Measurements from ENCODE around the gene UBE2J2. TPM values are rescaled to one million over a fixed set of nuclear protein-coding genes. Genes with fewer than 3 reads are reported as not detected.

The UBE2J2 gene
- total and polyA plus RNA-seq, 2 of the 8 experiments (the other 6 are each of a cell fraction or from before 2014, with no cell fraction given), result 33.6 to 67.9 TPM

GRCh38 chr1:1223321-1223720 is 50.3 kb downstream of the UBE2J2 start:
- peaks cover 2 to 34% (median 17%) of the 10 kb centered on the region in 4 experiments; a peak in 7 of 8 replicates for H3K36me3 ChIP-seq (ENCODE audit: control insufficient read depth in 2 of 4, insufficient read depth in 4 of 4, low read length in 3 of 4)

More at GRCh38 chr1:1223321-1223720, 50.3 kb downstream of the UBE2J2 start:
- Histone ChIP-seq H3K23me2 (ENCODE audit: low read depth, low read length) (no peaks in the 10 kb centered on the region; the same call in 1 of the 2 replicates), H3K27ac (ENCODE audit: low read depth, low read length) (no peak overlapping the region), H4K5ac (ENCODE audit: insufficient read length, low read depth, low read length) (no peak overlapping the region), H2BK15ac (ENCODE audit: low read length) (no peak overlapping the region), H3K4me3 (ENCODE audit: extremely low read depth in 1 of 4, insufficient read depth in 2 of 4, low read depth in 3 of 4, low read length in 4 of 4) (no peak overlapping the region), H4K20me1 (replicated peaks in 1 of 2; ENCODE audit: control insufficient read depth in 1 of 2, insufficient read depth in 2 of 2, low read length in 2 of 2) (peaks cover 5 to 26% of the 10 kb centered on the region in 2 experiments), H3K9ac (replicated peaks in 1 of 4; ENCODE audit: extremely low read depth in 1 of 4, low read depth in 3 of 4, low read length in 3 of 4) (no peak overlapping the region), H2BK20ac (ENCODE audit: low read length) (no peak overlapping the region), H3K14ac (ENCODE audit: insufficient read length) (no peak overlapping the region), H3K9me3 (ENCODE audit: insufficient read depth in 2 of 2, low read depth in 1 of 2, low read length in 1 of 2) (no peaks in the 10 kb centered on the region), H3K18ac (ENCODE audit: extremely low read depth, low read length) (no peak overlapping the region), H3K4me1 (replicated peaks in 1 of 4; ENCODE audit: control insufficient read depth in 3 of 4, insufficient read depth in 4 of 4, low read length in 3 of 4) (no peaks in the 10 kb centered on the region), H2AFZ (ENCODE audit: low read length) (no peak overlapping the region), H4K8ac (ENCODE audit: extremely low read depth, insufficient read depth, low read length) (no peak overlapping the region), H3K4me2 (ENCODE audit: insufficient read depth in 1 of 2, low read depth in 2 of 2, low read length in 2 of 2) (no peak overlapping the region), H4K91ac (replicated peaks; ENCODE audit: insufficient read length, low read length) (no peak overlapping the region), H3K56ac (replicated peaks; ENCODE audit: insufficient read length, low read depth, low read length) (no peak overlapping the region), H3K4ac (replicated peaks; ENCODE audit: insufficient read length, low read depth, low read length) (no peak overlapping the region), H3K27me3 (replicated peaks in 1 of 4; ENCODE audit: control insufficient read depth in 3 of 4, extremely low read depth in 1 of 4, insufficient read depth in 3 of 4, low read length in 3 of 4) (no peaks in the 10 kb centered on the region), H3K79me1 (ENCODE audit: low read depth, low read length) (peaks cover 22% of the 10 kb centered on the region), H2AK5ac (ENCODE audit: low read depth, low read length) (no peak overlapping the region), H2BK120ac (replicated peaks; ENCODE audit: low read depth, low read length) (no peak overlapping the region), H3K79me2 (ENCODE audit: control insufficient read depth in 1 of 2, insufficient read depth in 2 of 2, low read length in 2 of 2) (peaks cover 0 to 11% of the 10 kb centered on the region in 2 experiments; a peak in 1 of 4 replicates), H2BK12ac (ENCODE audit: low read depth, low read length) (no peak overlapping the region), H3K23ac (ENCODE audit: insufficient read length) (no peak overlapping the region), H2BK5ac (ENCODE audit: low read depth, low read length) (no peak overlapping the region)
- FAIRE-seq, result no peak
- 92% methylated on average over 12 of the region's 15 CpGs; no CpG with 5 or more reads in 1 of the 2 experiments for WGBS, 2 experiments (ENCODE audit: extremely low coverage in 1 of 2, insufficient coverage in 1 of 2, insufficient read length in 1 of 2, insufficient replicate concordance in 2 of 2, low coverage in 1 of 2, low lambda C conversion rate in 2 of 2, missing lambda C conversion rate in 1 of 2)
- TF ChIP-seq ASH2L (IDR thresholded peaks at IDR 0.05; ENCODE audit: low read length) (no peak), SIRT6 (IDR thresholded peaks at IDR 0.05; ENCODE audit: low read length) (no peak), RAD21 (IDR thresholded peaks at IDR 0.05 in 1 of 2, conservative IDR thresholded peaks at IDR 0.05 in 1 of 2; ENCODE audit: low read depth in 2 of 2, low read length in 2 of 2) (no peak)
- DNase-seq (ENCODE audit: low read depth in 1 of 2, low spot score in 2 of 2), result no peak
- ChIA-PET POLR2A (ENCODE audit: partially characterized antibody) (interaction anchor here (1.8 kb wide), 1 partner anchor 8 kb away, joined by 5 read pairs; the partner anchor contains the start of genes B3GALT6 and SDF4), CTCF (ENCODE audit: partially characterized antibody) (interaction anchor here (1.4 to 6.2 kb wide), 3 partner anchors 16 to 101 kb away, joined by 3 to 28 read pairs (median 3); no protein-coding TSS in a partner anchor)

All from H1 (cell line).